ENCODE data around the gene ACKR2.
"Not testable (repeated sequence)": the region's sequence is repeated elsewhere in the genome, so short reads cannot be mapped to it uniquely, and the experiment has no call there.

ACKR2 gene

GRCh38 chr3:42790714-42791229 lies 18.5 kb upstream of the ACKR2 start:
- peaks cover 10% of the 10 kb centered on the region for H3K4me1 Mint-ChIP-seq
- no peak for ATAC-seq
- H3K4me3 Mint-ChIP-seq: no peak overlapping the region
- H3K27ac Mint-ChIP-seq: no peak overlapping the region
- H3K27me3 Mint-ChIP-seq: no peaks in the 10 kb centered on the region
- H3K9me3 Mint-ChIP-seq: no peaks in the 10 kb centered on the region
- H3K36me3 Mint-ChIP-seq: peaks cover 38% of the 10 kb centered on the region

GRCh38 chr3:42795621-42796181 lies 13.5 kb upstream of the ACKR2 start:
- H3K9me3 Mint-ChIP-seq: no peaks in the 10 kb centered on the region
- H3K27me3 Mint-ChIP-seq: no peaks in the 10 kb centered on the region
- H3K4me1 Mint-ChIP-seq: peaks cover 10% of the 10 kb centered on the region
- H3K36me3 Mint-ChIP-seq: peaks cover 11% of the 10 kb centered on the region
- no peak overlapping the region for H3K4me3 Mint-ChIP-seq
- H3K27ac Mint-ChIP-seq: peak overlapping the region; percentile 12
- no peak for ATAC-seq

DNA sequence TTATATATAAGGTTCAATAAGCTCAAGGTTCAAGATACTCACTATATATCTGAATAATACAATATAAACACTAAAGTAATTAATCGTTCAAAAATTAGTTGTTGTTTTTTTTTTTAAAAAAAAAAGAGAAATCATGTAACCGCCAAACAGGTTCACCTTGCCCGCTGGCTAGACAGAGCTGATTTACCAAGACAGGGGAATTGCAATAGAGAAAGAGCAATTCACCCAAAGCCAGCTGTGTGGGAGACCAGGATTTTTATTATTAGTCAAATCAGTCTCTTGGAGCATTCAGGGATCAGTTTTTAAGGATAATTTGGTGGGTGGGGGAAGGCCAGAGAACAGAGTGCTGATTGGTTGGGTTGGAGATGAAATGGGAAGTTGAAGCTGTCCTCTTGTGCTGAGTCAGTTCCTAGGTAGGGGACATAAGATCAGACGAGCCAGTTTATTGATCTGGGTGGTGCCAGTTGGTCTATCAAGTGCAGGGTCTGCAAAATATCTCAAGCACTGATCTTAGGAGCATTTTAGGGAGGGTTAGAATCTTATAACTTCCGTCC lies 12.8 kb upstream of the ACKR2 start:
- peak overlapping the region; percentile 12 for H3K27ac Mint-ChIP-seq
- no peaks in the 10 kb centered on the region for H3K27me3 Mint-ChIP-seq
- H3K4me3 Mint-ChIP-seq: no peak overlapping the region
- H3K9me3 Mint-ChIP-seq: no peaks in the 10 kb centered on the region
- H3K36me3 Mint-ChIP-seq: peaks cover 8% of the 10 kb centered on the region
- no peak for ATAC-seq
- peaks cover 11% of the 10 kb centered on the region for H3K4me1 Mint-ChIP-seq

DNA sequence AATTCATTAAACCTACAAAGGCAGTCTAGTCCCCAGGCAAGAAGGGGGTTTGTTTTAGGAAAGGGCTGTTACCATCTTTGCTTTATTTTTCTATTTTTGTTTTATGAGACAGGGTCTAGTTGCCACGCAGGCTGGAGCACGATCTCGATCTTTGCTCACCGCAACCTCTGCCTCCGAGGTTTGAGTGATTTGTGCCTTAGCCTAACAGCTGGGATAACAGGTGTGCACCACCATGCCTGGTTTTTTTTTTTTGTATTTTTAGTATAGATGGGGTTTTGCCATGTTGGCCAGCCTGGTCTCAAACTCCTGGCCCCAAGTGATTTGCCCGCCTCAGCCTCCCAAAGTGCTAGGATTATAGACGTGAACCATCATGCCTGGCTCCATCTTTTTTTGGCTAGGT lies 9.9 kb upstream of the ACKR2 start:
- ATAC-seq: no peak
- no peaks in the 10 kb centered on the region for H3K27me3 Mint-ChIP-seq
- H3K4me3 Mint-ChIP-seq: no peak overlapping the region
- H3K27ac Mint-ChIP-seq: no peak overlapping the region
- H3K9me3 Mint-ChIP-seq: no peaks in the 10 kb centered on the region
- no peaks in the 10 kb centered on the region for H3K36me3 Mint-ChIP-seq
- H3K4me1 Mint-ChIP-seq: peaks cover 29% of the 10 kb centered on the region

DNA sequence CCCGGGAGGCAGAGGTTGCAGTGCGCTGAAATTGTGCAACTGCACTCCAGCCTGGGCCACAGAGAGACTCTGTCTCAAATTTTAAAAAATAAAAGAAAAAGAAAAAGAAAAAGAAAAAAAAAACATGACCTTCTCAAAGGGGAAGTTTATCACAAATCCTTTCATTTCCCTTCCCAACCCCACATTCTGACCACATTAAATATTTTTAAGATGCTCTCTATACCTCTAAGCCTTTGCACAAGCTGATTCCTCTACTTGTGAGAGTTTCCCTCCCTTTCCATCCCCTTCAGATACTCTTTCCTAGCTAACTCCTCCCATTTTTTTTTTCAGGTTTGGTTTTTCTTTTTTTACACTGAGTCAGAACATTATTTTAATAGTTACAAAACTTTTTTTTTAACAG lies 9.0 kb upstream of the ACKR2 start:
- no peak for ATAC-seq
- Mint-ChIP-seq H3K9me3 (no peaks in the 10 kb centered on the region), H3K4me1 (peaks cover 34% of the 10 kb centered on the region), H3K4me3 (no peak overlapping the region), H3K27me3 (peaks cover 1% of the 10 kb centered on the region), H3K36me3 (no peaks in the 10 kb centered on the region), H3K27ac (no peak overlapping the region)

GRCh38 chr3:42801048-42801620 lies 8.1 kb upstream of the ACKR2 start:
- no peak for ATAC-seq
- peaks cover 34% of the 10 kb centered on the region for H3K4me1 Mint-ChIP-seq
- no peaks in the 10 kb centered on the region for H3K9me3 Mint-ChIP-seq
- no peaks in the 10 kb centered on the region for H3K36me3 Mint-ChIP-seq
- peaks cover 10% of the 10 kb centered on the region for H3K27me3 Mint-ChIP-seq
- no peak overlapping the region for H3K27ac Mint-ChIP-seq
- H3K4me3 Mint-ChIP-seq: no peak overlapping the region

- H3K36me3 Mint-ChIP-seq: no peaks in the 10 kb centered on the region
- no peak overlapping the region for H3K27ac Mint-ChIP-seq
- peaks cover 12% of the 10 kb centered on the region for H3K27me3 Mint-ChIP-seq
- H3K4me1 Mint-ChIP-seq: peaks cover 34% of the 10 kb centered on the region
- no peak overlapping the region for H3K4me3 Mint-ChIP-seq
- H3K9me3 Mint-ChIP-seq: no peaks in the 10 kb centered on the region
- ATAC-seq: no peak
These were observed 7.5 kb upstream of the ACKR2 start for GRCh38 chr3:42801784-42802183.

DNA sequence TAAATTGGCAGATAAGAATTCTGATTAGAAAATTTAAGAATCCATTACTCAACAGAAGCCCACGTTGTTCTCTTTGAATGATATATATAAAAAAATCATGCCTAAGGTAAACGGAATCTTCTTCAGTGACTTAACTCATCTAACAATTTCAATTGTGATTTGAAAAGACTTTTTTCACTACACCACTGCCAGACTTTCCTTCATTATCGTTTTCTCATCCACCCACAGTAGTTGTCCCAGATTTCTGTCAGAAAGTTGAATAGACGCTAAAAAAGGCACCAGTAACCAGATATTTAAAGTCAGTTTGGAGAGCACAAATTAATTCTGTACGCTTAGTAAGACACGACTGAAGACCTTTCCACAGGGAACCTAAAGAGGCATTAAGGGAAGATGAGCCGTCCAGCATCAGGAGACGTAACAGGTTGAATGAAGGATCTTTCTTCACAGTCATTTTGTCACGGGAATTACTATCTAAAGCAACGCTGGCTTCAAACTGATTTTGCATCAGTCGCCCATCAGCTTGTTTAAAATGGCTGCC lies 6.3 kb upstream of the ACKR2 start:
- Mint-ChIP-seq H3K9me3 (no peaks in the 10 kb centered on the region), H3K27me3 (peaks cover 12% of the 10 kb centered on the region), H3K4me1 (peaks cover 34% of the 10 kb centered on the region), H3K27ac (peak overlapping the region; percentile 84), H3K4me3 (peak overlapping the region; percentile 84), H3K36me3 (no peaks in the 10 kb centered on the region)
- no peak for ATAC-seq

DNA sequence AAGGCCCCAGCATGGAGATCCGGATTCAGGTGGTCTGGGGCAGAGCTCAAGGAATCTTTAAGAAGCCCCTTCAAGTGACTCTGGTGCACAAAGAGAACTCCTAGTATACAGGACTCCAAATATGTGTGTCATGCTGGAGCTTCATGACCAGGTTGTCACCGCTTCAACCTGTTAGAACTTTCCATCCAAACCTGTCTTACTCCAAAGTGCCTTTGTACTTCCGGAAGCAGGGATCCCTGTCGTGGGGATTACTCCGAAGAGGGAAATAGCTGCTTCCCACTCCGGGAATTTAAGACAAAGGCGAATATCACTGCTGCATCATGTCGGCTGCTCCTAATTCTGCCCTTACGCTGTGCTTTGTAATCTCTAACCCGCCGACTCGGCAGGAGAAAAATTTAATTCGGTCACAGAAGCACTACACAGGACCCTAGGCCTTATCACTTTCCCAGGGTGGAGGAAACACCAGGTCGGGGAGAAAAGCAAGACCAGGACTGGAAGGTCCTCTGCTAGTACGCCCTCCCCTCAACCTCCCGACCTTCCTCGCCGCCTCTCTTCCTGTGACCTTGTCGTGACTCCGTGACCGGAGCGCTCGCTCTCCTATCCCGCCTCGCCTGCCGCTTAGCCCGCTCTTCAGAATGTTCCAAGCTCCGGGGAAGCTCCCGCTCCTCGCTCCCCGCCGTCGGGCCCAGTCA lies 5.7 kb upstream of the ACKR2 start:
- Mint-ChIP-seq H3K4me3 (peak overlapping the region; percentile 84), H3K9me3 (no peaks in the 10 kb centered on the region), H3K36me3 (no peaks in the 10 kb centered on the region), H3K4me1 (peaks cover 34% of the 10 kb centered on the region), H3K27ac (peak overlapping the region; percentile 84), H3K27me3 (peaks cover 12% of the 10 kb centered on the region)
- ATAC-seq: peak; percentile 17

DNA sequence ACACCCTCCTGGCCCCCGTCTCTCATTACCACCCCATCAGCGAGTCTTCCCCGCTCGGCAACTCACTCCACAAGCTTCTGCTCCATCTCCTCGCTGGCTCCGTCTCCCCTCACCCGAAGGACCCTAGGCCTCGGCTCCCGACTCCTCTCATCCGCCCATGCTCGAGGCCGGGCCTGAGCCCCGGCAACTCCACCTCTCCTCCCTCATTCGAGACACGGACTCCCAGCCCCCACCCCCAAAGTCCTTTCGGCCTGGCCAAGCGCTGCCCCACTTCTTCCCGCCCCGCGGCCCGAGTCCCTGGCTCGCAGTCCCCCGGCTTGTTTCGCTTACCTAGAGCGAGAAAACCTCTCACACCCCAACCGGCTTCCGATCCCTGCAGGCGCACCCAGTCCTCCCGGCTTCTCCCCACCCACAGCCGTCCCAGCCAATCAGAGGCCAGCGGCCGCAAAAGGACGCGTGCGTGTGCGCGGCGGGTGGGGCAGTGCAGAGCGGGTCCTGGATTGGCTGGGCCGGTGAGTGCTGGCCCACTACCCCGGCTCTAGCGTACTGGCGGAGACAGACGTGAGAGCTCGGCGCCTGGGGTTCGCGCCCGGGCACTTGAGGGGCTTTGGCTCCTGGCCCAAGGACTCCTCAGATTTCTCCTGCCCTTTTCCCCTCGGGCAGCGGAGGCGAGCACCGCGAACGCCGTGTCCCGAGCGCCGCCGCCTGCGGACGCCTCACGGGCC lies 5.0 kb upstream of the ACKR2 start, which contains the start of gene HIGD1A:
HIGD1A (minus strand) TSS at position 385 of the 725 bp plus-strand sequence. CDS start 10,237 bp downstream, outside the sequence.
- Mint-ChIP-seq H3K4me3 (peak within 1 kb of the TSS; percentile 84), H3K36me3 (no peaks in the 10 kb centered on the region), H3K9me3 (no peaks in the 10 kb centered on the region), H3K4me1 (peaks cover 34% of the 10 kb centered on the region), H3K27ac (peak within 1 kb of the TSS; percentile 84), H3K27me3 (peaks cover 16% of the 10 kb centered on the region)
- peak; percentile 100 for ATAC-seq

DNA sequence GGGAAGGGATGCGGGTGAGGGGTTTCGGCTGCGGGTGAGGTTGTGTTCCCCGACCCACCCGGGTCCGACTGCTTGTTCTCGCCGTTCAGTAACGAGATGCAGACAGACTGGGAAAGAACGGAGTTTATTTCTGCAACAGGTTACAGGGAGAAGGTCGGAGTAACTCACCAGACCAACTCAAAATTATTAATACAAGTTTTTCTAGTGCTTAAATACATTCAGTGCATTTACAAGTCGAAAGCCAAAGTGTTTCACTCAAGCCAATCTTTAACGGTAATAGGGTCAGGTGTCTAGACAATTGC lies 4.5 kb upstream of the ACKR2 start:
- peaks cover 19% of the 10 kb centered on the region for H3K27me3 Mint-ChIP-seq
- H3K36me3 Mint-ChIP-seq: no peaks in the 10 kb centered on the region
- peaks cover 34% of the 10 kb centered on the region for H3K4me1 Mint-ChIP-seq
- H3K9me3 Mint-ChIP-seq: no peaks in the 10 kb centered on the region
- peak overlapping the region; percentile 84 for H3K27ac Mint-ChIP-seq
- ATAC-seq: no peak
- H3K4me3 Mint-ChIP-seq: peak overlapping the region; percentile 84

DNA sequence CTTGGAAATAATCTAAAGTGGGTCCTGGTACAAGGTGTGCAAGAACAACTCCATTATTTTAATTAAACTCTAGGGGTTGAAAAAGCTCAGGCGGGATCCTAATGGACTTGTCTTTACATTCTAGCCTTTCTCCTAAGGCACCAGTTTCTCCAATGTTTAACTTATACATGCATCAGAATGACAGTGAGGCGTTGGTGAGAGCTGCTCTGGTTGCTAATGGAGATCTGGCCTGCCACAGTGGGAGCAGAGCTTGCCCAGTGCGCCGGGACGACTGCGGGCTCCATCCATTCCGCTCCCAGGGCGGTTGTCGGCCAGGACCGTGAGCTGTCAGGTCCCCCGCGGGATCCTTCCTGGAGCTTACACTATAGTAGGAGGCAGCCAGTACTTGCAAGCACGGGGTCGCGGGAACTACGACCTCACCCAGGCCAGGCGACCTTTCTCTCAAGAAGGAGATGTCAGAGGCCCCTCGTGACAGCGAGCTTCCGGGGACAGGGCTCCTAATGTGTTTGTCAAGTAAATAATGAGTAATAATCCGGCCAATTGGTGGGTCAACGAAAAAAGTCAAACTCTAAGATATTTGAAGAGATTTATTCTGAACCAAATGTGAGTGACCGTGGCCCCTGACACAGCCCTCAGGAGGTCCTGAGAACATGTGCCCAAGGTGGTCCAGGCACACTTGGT lies 4.0 kb upstream of the ACKR2 start:
- Mint-ChIP-seq H3K9me3 (no peaks in the 10 kb centered on the region), H3K27ac (peak overlapping the region; percentile 84), H3K4me3 (peak overlapping the region; percentile 84), H3K27me3 (peaks cover 19% of the 10 kb centered on the region), H3K4me1 (peaks cover 31% of the 10 kb centered on the region), H3K36me3 (no peaks in the 10 kb centered on the region)
- ATAC-seq: no peak

- no peaks in the 10 kb centered on the region for H3K9me3 Mint-ChIP-seq
- no peak overlapping the region for H3K4me3 Mint-ChIP-seq
- no peaks in the 10 kb centered on the region for H3K36me3 Mint-ChIP-seq
- H3K4me1 Mint-ChIP-seq: peaks cover 19% of the 10 kb centered on the region
- ATAC-seq: no peak
- H3K27ac Mint-ChIP-seq: no peak overlapping the region
- H3K27me3 Mint-ChIP-seq: peaks cover 19% of the 10 kb centered on the region
These were observed 1.3 kb upstream of the ACKR2 start for GRCh38 chr3:42807929-42808328.

- not testable (repeated sequence) for H3K4me3 Mint-ChIP-seq, H3K4me1 Mint-ChIP-seq, ATAC-seq, H3K27ac Mint-ChIP-seq, H3K36me3 Mint-ChIP-seq, H3K9me3 Mint-ChIP-seq
- H3K27me3 Mint-ChIP-seq: peaks cover 14% of the 10 kb centered on the region
These were observed 1.5 kb downstream of the ACKR2 start for GRCh38 chr3:42810706-42811105.
